Type B pancreatic cell (in vitro differentiated cells): ENCODE data around the gene PKP1. TPM values are rescaled to one million over a fixed set of nuclear protein-coding genes. Genes with fewer than 3 reads are reported as not detected.

Experiments
- DNase-seq: peaks from one replicate; pipeline ENCODE4 v3.0.0; 2021; ENCODE audit warnings: mixed read lengths; ENCODE audit not compliant: unreplicated experiment; ENCODE audit errors: extremely low spot score
- H3K27ac Mint-ChIP-seq: 2 replicates; pipeline ENCODE4 v1.8.0; 2021; ENCODE audit warnings: mild to moderate bottlenecking, mixed read lengths
- H3K27me3 Mint-ChIP-seq: 2 replicates; pipeline ENCODE4 v1.8.0; 2021; ENCODE audit warnings: mixed read lengths
- H3K36me3 Mint-ChIP-seq: 2 replicates; pipeline ENCODE4 v1.8.0; 2021; ENCODE audit warnings: mixed read lengths
- H3K4me1 Mint-ChIP-seq: one replicate; pipeline ENCODE4 v1.8.0; 2021; ENCODE audit warnings: mixed read lengths; ENCODE audit not compliant: unreplicated experiment
- H3K4me3 Mint-ChIP-seq: 2 replicates; pipeline ENCODE4 v1.8.0; 2021; ENCODE audit warnings: mild to moderate bottlenecking, mixed read lengths
- H3K9me3 Mint-ChIP-seq: 2 replicates; pipeline ENCODE4 v1.8.0; 2021; ENCODE audit warnings: mixed read lengths
- total RNA-seq: library from RNA; stranded (reverse); gene quantifications from 2 replicates; pipeline ENCODE4 v1.2.1, GENCODE V29; 2021; ENCODE audit warnings: low replicate concordance
- TF ChIP-seq, protein P1 (sequence below): fragments of 200-600 bp; sonication (generic); conservative IDR thresholded peaks from 2 replicates; pipeline ENCODE4 v1.5.0; 2021; ENCODE audit warnings: antibody characterized with exemption, mild to moderate bottlenecking

Gene PKP1
- total RNA-seq, 1 donor from 2014 or later, result 7.6 TPM

DNA sequence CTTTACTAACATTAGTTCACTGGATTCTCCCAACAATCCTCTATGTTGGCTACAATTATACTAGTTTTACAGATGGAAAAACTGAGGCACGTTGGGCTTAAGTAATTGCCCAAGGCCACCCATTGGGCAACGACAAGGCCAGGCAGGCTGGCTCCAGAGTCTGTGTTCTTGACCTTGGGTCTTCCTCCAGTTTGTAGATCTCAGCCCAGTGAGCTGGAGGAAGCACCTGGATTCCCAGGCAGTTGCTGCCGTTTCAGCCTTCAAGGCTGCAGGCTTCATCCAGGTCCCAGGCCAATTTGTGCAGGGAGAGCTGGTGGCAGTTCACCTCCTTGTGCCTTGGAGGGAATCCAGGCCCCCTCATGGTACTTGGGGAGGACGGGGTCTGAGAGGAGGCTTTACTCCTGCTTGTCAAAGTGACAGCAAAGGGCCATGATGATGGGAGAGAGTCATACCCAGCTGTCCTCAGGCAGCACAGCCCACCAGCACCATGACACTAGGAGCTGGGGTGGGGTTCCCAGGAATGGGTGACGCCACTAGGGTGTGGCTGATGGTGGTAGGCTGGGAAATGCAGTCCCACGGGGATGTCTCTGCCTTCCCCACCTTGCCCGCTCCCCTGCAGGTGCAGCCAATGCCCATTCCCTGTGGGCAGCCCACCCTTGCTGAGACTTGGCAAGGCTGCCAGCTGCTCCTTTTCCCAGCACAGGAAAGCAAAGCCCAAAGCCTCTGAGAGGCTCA, 27.1 kb downstream of the PKP1 start:
- no peak overlapping the region for H3K4me3 Mint-ChIP-seq
- no peak for DNase-seq
- H3K4me1 Mint-ChIP-seq, result peaks cover 20% of the 10 kb centered on the region
- TF ChIP-seq, protein P1, sequence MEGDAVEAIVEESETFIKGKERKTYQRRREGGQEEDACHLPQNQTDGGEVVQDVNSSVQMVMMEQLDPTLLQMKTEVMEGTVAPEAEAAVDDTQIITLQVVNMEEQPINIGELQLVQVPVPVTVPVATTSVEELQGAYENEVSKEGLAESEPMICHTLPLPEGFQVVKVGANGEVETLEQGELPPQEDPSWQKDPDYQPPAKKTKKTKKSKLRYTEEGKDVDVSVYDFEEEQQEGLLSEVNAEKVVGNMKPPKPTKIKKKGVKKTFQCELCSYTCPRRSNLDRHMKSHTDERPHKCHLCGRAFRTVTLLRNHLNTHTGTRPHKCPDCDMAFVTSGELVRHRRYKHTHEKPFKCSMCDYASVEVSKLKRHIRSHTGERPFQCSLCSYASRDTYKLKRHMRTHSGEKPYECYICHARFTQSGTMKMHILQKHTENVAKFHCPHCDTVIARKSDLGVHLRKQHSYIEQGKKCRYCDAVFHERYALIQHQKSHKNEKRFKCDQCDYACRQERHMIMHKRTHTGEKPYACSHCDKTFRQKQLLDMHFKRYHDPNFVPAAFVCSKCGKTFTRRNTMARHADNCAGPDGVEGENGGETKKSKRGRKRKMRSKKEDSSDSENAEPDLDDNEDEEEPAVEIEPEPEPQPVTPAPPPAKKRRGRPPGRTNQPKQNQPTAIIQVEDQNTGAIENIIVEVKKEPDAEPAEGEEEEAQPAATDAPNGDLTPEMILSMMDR, result no peak
- no peaks in the 10 kb centered on the region for H3K9me3 Mint-ChIP-seq
- H3K27me3 Mint-ChIP-seq, result peaks cover 17% of the 10 kb centered on the region
- no peaks in the 10 kb centered on the region for H3K36me3 Mint-ChIP-seq
- H3K27ac Mint-ChIP-seq, result peak overlapping the region; percentile 96

DNA sequence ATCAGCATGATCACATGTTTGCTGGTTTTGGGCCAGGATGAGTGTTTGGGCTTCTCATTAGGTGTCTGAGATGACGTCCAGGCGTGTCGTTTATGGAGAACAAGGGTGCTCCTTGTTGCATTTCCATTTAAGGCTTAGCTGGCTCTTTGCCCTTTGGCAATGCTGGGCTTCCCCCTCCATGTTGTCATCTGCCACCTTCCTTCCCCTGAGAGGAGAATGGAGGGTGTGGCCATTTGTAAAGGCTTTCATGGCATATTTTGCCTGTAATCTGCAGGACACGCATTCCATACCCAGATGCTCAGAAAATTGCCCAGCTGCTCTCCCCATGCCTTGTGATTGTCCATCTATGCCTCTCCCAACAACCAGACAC, 27.7 kb downstream of the PKP1 start:
- H3K4me1 Mint-ChIP-seq, result peaks cover 20% of the 10 kb centered on the region
- no peaks in the 10 kb centered on the region for H3K9me3 Mint-ChIP-seq
- H3K36me3 Mint-ChIP-seq, result no peaks in the 10 kb centered on the region
- H3K27me3 Mint-ChIP-seq, result peaks cover 17% of the 10 kb centered on the region
- no peak overlapping the region for H3K4me3 Mint-ChIP-seq
- no peak for DNase-seq
- TF ChIP-seq, protein P1, result no peak
- peak overlapping the region; percentile 55 for H3K27ac Mint-ChIP-seq

DNA sequence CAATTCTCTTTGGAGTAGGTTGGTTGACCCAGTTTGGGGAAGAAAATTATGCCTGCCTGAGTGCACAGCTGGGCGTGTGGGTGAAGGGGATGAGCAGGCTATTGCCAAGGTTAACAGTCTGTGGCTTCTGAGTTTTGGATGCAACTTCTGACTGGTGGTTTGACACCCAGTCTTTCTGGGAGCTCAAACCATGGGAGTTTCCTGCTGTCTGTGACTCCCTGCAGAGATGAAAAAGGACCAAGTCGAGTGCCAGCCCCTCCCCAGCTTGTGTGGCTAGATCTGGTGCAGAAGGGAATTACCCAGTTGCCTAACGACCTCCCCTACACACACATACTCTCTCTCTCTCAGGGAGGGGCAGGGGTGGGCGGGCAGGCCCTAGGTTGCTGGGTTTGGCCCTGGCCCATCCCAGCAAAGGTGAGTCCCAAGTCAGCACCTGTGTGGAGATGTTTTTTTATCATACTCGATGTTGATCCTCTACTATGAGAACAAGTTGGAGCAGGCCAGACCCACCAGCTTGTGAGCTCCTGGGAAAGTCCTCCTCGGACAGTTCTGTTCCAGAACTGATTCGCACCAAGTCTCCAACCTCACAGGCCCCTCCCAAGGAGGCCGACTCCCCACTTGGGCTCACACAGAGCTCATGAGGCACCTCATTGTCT, 28.2 kb downstream of the PKP1 start:
- peaks cover 20% of the 10 kb centered on the region for H3K4me1 Mint-ChIP-seq
- H3K27me3 Mint-ChIP-seq, result peaks cover 17% of the 10 kb centered on the region
- no peak for DNase-seq
- H3K9me3 Mint-ChIP-seq, result no peaks in the 10 kb centered on the region
- no peaks in the 10 kb centered on the region for H3K36me3 Mint-ChIP-seq
- H3K4me3 Mint-ChIP-seq, result no peak overlapping the region
- H3K27ac Mint-ChIP-seq, result peak overlapping the region; percentile 55
- TF ChIP-seq, protein P1, result no peak

DNA sequence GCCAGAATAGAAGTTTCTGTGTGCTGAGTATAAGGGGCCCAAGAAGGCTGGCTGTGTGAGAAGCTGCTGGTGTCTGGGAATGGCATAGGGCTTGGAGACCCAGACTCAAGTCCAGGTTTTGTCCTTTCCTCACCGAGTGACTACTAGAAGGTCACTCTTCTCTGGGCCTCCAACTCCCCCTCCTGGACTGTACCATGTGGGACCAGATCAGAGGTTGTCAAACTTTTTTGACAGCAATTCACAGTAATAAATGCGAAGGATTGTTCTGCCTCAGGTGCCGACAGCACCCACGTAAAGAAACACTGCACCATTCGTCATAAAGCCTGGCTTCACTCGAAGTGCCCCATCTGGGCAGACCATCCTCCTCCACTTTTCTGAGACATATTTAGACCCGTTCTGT, 29.0 kb downstream of the PKP1 start:
- Mint-ChIP-seq H3K4me1 (peaks cover 20% of the 10 kb centered on the region), H3K27me3 (peaks cover 17% of the 10 kb centered on the region), H3K9me3 (no peaks in the 10 kb centered on the region), H3K27ac (peak overlapping the region; percentile 55), H3K4me3 (no peak overlapping the region), H3K36me3 (no peaks in the 10 kb centered on the region)
- DNase-seq, result no peak
- TF ChIP-seq, protein P1, result no peak

GRCh38 chr1:201313086-201313485, 29.8 kb downstream of the PKP1 start:
- H3K4me1 Mint-ChIP-seq, result peaks cover 17% of the 10 kb centered on the region

More at GRCh38 chr1:201313086-201313485, 29.8 kb downstream of the PKP1 start:
- TF ChIP-seq, protein P1, result no peak
- DNase-seq, result no peak
- no peak overlapping the region for H3K4me3 Mint-ChIP-seq
- no peaks in the 10 kb centered on the region for H3K36me3 Mint-ChIP-seq
- no peaks in the 10 kb centered on the region for H3K9me3 Mint-ChIP-seq
- H3K27ac Mint-ChIP-seq, result no peak overlapping the region
- peaks cover 15% of the 10 kb centered on the region for H3K27me3 Mint-ChIP-seq
